K562 (cell line): Measurements from ENCODE around the gene IQUB. TPM values are rescaled to one million over a fixed set of nuclear protein-coding genes. Genes with fewer than 3 reads are reported as not detected.
A peak's percentile ranks its signal among the peaks of the same experiment; 100 is the strongest.

ENCODE experiments used
- ATF1 ChIP-seq, 2 experiments: fragments of 450-650 bp in 1 of 2; IDR thresholded peaks; 2 replicates each; pipeline ENCODE4 v1.6.1; 2016; ENCODE audit warnings: missing compliant biosample characterization in 1 of 2, missing genetic modification characterization in 1 of 2
- BDP1 ChIP-seq: IDR thresholded peaks from 3 replicates; pipeline ENCODE4 v1.6.1; 2011; ENCODE audit not compliant: insufficient read length, insufficient read depth
- CEBPB ChIP-seq: fragments of 450-650 bp; IDR thresholded peaks from 2 replicates; pipeline ENCODE4 v1.6.1; 2016; ENCODE audit warnings: missing genetic modification characterization, missing compliant biosample characterization
- CXXC5 ChIP-seq: fragments of 250-450 bp; sonication (Bioruptor Pico); IDR thresholded peaks from 2 replicates; pipeline ENCODE4 v1.8.0; 2022; ENCODE audit warnings: inconsistent platforms, mild to moderate bottlenecking, moderate library complexity
- GTF3C2 ChIP-seq: IDR thresholded peaks from 3 replicates; pipeline ENCODE4 v1.6.1; 2011; ENCODE audit warnings: borderline replicate concordance, mild to moderate bottlenecking, moderate library complexity; ENCODE audit not compliant: insufficient read length; ENCODE audit errors: extremely low read depth
- HDAC1 ChIP-seq, 2 experiments: fragments of 450-650 bp; IDR thresholded peaks; 2 replicates each; pipeline ENCODE4 v1.6.1; 2016 to 2017; ENCODE audit warnings: inconsistent platforms in 1 of 2, mild to moderate bottlenecking in 1 of 2, moderate library complexity in 1 of 2
- HES1 ChIP-seq: fragments of 450-650 bp; IDR thresholded peaks from 2 replicates; pipeline ENCODE4 v1.6.1; 2016; ENCODE audit warnings: low read depth, mild to moderate bottlenecking, moderate library complexity
- KLF13 ChIP-seq: fragments of 450-650 bp; IDR thresholded peaks from 2 replicates; pipeline ENCODE4 v1.6.1; 2016; ENCODE audit warnings: missing genetic modification characterization, low read depth, mild to moderate bottlenecking, missing compliant biosample characterization, moderate library complexity, borderline replicate concordance
- MCM2 ChIP-seq: fragments of 450-650 bp; IDR thresholded peaks from 2 replicates; pipeline ENCODE4 v1.6.1; 2017; ENCODE audit warnings: low read depth, mild to moderate bottlenecking
- NBN ChIP-seq: fragments of 450-650 bp; IDR thresholded peaks from 2 replicates; pipeline ENCODE4 v1.6.1; 2016; ENCODE audit warnings: low read depth, mild to moderate bottlenecking
- NCOA4 ChIP-seq: fragments of 450-650 bp; IDR thresholded peaks from 2 replicates; pipeline ENCODE4 v1.6.1; 2018; ENCODE audit warnings: mild to moderate bottlenecking; ENCODE audit not compliant: partially characterized antibody
- NFYB ChIP-seq: IDR thresholded peaks from 2 replicates; pipeline ENCODE4 v1.6.1; 2011; ENCODE audit warnings: mild to moderate bottlenecking, moderate library complexity; ENCODE audit not compliant: insufficient read length; ENCODE audit errors: extremely low read depth
- RBFOX2 ChIP-seq: fragments of 200-400 bp; formaldehyde crosslinking; IDR thresholded peaks from 2 replicates; pipeline ENCODE4 v1.6.1; 2017; ENCODE audit warnings: low read depth, mild to moderate bottlenecking, low read length, moderate library complexity
- TAF1 ChIP-seq: IDR thresholded peaks from 2 replicates; pipeline ENCODE4 v1.6.1; 2011; ENCODE audit warnings: mild to moderate bottlenecking, low read length, moderate library complexity; ENCODE audit not compliant: insufficient read depth, control insufficient read depth, severe bottlenecking; ENCODE audit errors: extremely low read depth
- XRCC3 ChIP-seq: fragments of 450-650 bp; IDR thresholded peaks from 2 replicates; pipeline ENCODE4 v1.6.1; 2017; ENCODE audit warnings: mild to moderate bottlenecking, moderate library complexity
- ZNF217 ChIP-seq: sonication (generic); formaldehyde crosslinking; IDR thresholded peaks from 2 replicates; pipeline ENCODE4 v1.8.0; 2022; ENCODE audit warnings: mild to moderate bottlenecking, missing genetic modification reagents
- ZNF274 ChIP-seq: IDR thresholded peaks from 2 replicates; pipeline ENCODE4 v1.6.1; 2011; ENCODE audit warnings: low read depth, mild to moderate bottlenecking, low read length, moderate library complexity, borderline replicate concordance
- ZNF766 ChIP-seq: fragments of 200-800 bp; sonication (Bioruptor generic); conservative IDR thresholded peaks from 2 replicates; pipeline ENCODE4 v1.6.1; 2016; ENCODE audit warnings: missing genetic modification characterization, missing compliant biosample characterization
- ZNF77 ChIP-seq: fragments of 250-450 bp; sonication (Bioruptor Pico); IDR thresholded peaks from 2 replicates; pipeline ENCODE4 v1.5.0; 2020
- polyA plus RNA-seq, 8 experiments: library from polyadenylated mRNA; depleted of rRNA in 4 of 8; stranded (reverse) in 5 of 8; unstranded in 3 of 8; fragments of >200 nt; fragmentation: Nextera tagmentation in 2 of 8; fragmentation: Illumina TruSeq in 1 of 8; extraction: Ambion mirVana in 2 of 8; extraction: Trizol in 1 of 8; gene quantifications; 2 replicates each; pipeline versions ENCODE4 v1.2.1 to v1.2.3, GENCODE V29; 2011 to 2014; ENCODE audit warnings: inconsistent platforms in 1 of 8, missing spikeins in 1 of 8
- total RNA-seq, 7 experiments: library from RNA; depleted of rRNA in 6 of 7; stranded (reverse); fragments of >200 nt in 6 of 7; fragmentation: Illumina TruSeq in 2 of 7; extraction: Trizol in 2 of 7; gene quantifications; 2 replicates each; pipeline versions ENCODE4 v1.2.1 to v1.2.3, GENCODE V29; 2011 to 2021; ENCODE audit warnings: low replicate concordance in 1 of 7
- TF ChIP-seq, protein P1 (sequence below): sonication (generic); formaldehyde crosslinking; IDR thresholded peaks from 2 replicates; pipeline ENCODE4 v1.8.1; 2022; ENCODE audit warnings: missing genetic modification reagents

The IQUB gene
- total and polyA plus RNA-seq, 9 of the 15 experiments (the other 6 are each of a cell fraction or from before 2014, with no cell fraction given) = 0.62 to 2.6 (median 1.4) TPM

DNA sequence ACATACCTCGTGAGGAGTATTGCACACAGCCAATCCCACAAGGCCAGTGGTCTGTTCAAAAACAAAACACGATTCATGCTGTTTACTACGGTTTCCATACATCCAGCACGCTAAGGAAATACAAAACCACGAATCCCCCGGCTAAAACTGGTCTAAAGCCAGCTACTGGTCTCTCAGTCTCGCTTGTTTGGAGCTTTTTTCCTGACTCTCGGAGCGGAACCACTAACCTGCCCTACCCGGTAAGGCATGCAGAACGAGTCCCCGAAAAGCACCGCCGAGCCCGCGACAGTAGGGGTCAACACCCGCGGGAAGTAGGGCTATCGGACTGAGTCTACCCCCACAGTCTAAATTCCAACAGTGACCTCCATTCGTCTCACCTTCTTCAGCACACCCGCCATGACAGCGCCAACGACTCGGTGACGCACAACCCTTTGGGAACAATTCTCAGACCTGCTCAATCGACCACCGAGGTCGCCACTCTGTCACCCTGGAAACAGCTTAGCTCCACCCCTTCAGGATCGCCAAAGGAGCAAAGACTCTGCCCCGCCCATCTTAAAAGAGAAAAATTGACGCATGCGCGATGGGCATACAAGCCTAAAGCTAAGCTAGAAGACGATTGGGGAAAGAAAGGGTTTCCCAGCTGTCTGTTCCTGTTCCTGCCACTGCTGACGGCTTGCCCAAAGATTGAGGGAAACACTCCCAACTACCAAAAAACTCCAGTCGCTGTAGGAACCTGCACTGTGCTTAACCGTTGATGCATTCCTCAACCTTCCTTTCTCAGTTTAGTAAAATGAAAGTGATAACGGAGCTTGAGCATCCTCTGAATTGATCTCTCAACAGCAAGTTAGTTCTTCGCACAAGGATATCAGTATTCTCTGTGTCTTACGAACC, 23.2 kb upstream of the IQUB start, which contains the start of gene NDUFA5 (continued):
- no peak for TF ChIP-seq BDP1
- peak; percentile 41 for TF ChIP-seq ZNF766
- TF ChIP-seq TAF1 = peak; percentile 98
- no peak for TF ChIP-seq GTF3C2
- peak; percentile 7; the same call in 1 of the 2 replicates for TF ChIP-seq NBN
- TF ChIP-seq ZNF77 (CRISPR knock-in tag) = no peak
- peak; percentile 89 for TF ChIP-seq CXXC5
- TF ChIP-seq HDAC1 (IDR thresholded peaks at IDR 0.05) = peak in 1 of 2 experiments; percentile 87; a peak in 3 of 4 replicates
- TF ChIP-seq, protein P1, sequence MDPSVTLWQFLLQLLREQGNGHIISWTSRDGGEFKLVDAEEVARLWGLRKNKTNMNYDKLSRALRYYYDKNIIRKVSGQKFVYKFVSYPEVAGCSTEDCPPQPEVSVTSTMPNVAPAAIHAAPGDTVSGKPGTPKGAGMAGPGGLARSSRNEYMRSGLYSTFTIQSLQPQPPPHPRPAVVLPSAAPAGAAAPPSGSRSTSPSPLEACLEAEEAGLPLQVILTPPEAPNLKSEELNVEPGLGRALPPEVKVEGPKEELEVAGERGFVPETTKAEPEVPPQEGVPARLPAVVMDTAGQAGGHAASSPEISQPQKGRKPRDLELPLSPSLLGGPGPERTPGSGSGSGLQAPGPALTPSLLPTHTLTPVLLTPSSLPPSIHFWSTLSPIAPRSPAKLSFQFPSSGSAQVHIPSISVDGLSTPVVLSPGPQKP (CRISPR knock-in tag) = no peak
- TF ChIP-seq KLF13 (tag) = peak; percentile 73; the same call in 1 of the 2 replicates
- no peak for TF ChIP-seq NFYB
- no peak for TF ChIP-seq CEBPB (tag)
- no peak for TF ChIP-seq ZNF274
- TF ChIP-seq ATF1 (CRISPR knock-in tag; IDR thresholded peaks at IDR 0.05) = no peak
- TF ChIP-seq ATF1 (tag; IDR thresholded peaks at IDR 0.05) = peak; percentile 98
- peak; percentile 84 for TF ChIP-seq RBFOX2
- TF ChIP-seq ZNF217 (CRISPR knock-in tag) = no peak
- TF ChIP-seq XRCC3 = no peak
- TF ChIP-seq MCM2 = no peak
- TF ChIP-seq NCOA4 = peak; percentile 87
- no peak for TF ChIP-seq HES1
